GM21576 (cell line): ENCODE results near the gene TENM4.

ENCODE experiments used
- ATAC-seq: cut with Tn5 transposase; IDR thresholded peaks from one replicate; pipeline ENCODE4 v1.9.1; 2021; ENCODE audit warnings: mild to moderate bottlenecking, moderate library complexity; ENCODE audit not compliant: unreplicated experiment

TENM4 gene

GRCh38 chr11:78802058-78802761, 638.6 kb downstream of the TENM4 start:
- no peak for ATAC-seq

- ATAC-seq: no peak
These were observed 639.5 kb downstream of the TENM4 start for GRCh38 chr11:78801161-78801884.

GRCh38 chr11:78800756-78801155, 640.1 kb downstream of the TENM4 start:
- no peak for ATAC-seq

GRCh38 chr11:78800096-78800690, 640.6 kb downstream of the TENM4 start:
- no peak for ATAC-seq

GRCh38 chr11:78798663-78799062, 642.2 kb downstream of the TENM4 start:
- peak; percentile 87 for ATAC-seq

GRCh38 chr11:78797559-78797958, 643.3 kb downstream of the TENM4 start:
- ATAC-seq: no peak

- no peak for ATAC-seq
These were observed 643.9 kb downstream of the TENM4 start for GRCh38 chr11:78796956-78797355.

GRCh38 chr11:78795621-78796261, 645.1 kb downstream of the TENM4 start:
- no peak for ATAC-seq

- ATAC-seq: no peak
These were observed 648.9 kb downstream of the TENM4 start for GRCh38 chr11:78791964-78792363.

- ATAC-seq: no peak
These were observed 649.6 kb downstream of the TENM4 start for GRCh38 chr11:78791254-78791653.

- no peak for ATAC-seq
These were observed 650.0 kb downstream of the TENM4 start for GRCh38 chr11:78790784-78791183.

- no peak for ATAC-seq
These were observed 651.5 kb downstream of the TENM4 start for GRCh38 chr11:78789375-78789774.

- no peak for ATAC-seq
These were observed 652.3 kb downstream of the TENM4 start for GRCh38 chr11:78788533-78788932.

GRCh38 chr11:78787696-78788095, 653.1 kb downstream of the TENM4 start:
- no peak for ATAC-seq

- no peak for ATAC-seq
These were observed 654.1 kb downstream of the TENM4 start for GRCh38 chr11:78786746-78787145.

- ATAC-seq: no peak
These were observed 654.7 kb downstream of the TENM4 start for GRCh38 chr11:78786086-78786485.

- ATAC-seq: no peak
These were observed 656.3 kb downstream of the TENM4 start for GRCh38 chr11:78784321-78785061.

- ATAC-seq: no peak
These were observed 657.0 kb downstream of the TENM4 start for GRCh38 chr11:78783846-78784245.

- no peak for ATAC-seq
These were observed 657.5 kb downstream of the TENM4 start for GRCh38 chr11:78783301-78783700.

- no peak for ATAC-seq
These were observed 658.1 kb downstream of the TENM4 start for GRCh38 chr11:78782725-78783124.

- ATAC-seq: no peak
These were observed 659.9 kb downstream of the TENM4 start for GRCh38 chr11:78780889-78781288.
